Measurements from ENCODE around the gene DUSP15.
"Not testable (repeated sequence)": the region's sequence is repeated elsewhere in the genome, so short reads cannot be mapped to it uniquely, and the experiment has no call there.

DUSP15 gene, protein sequence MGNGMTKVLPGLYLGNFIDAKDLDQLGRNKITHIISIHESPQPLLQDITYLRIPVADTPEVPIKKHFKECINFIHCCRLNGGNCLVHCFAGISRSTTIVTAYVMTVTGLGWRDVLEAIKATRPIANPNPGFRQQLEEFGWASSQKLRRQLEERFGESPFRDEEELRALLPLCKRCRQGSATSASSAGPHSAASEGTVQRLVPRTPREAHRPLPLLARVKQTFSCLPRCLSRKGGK

DNA sequence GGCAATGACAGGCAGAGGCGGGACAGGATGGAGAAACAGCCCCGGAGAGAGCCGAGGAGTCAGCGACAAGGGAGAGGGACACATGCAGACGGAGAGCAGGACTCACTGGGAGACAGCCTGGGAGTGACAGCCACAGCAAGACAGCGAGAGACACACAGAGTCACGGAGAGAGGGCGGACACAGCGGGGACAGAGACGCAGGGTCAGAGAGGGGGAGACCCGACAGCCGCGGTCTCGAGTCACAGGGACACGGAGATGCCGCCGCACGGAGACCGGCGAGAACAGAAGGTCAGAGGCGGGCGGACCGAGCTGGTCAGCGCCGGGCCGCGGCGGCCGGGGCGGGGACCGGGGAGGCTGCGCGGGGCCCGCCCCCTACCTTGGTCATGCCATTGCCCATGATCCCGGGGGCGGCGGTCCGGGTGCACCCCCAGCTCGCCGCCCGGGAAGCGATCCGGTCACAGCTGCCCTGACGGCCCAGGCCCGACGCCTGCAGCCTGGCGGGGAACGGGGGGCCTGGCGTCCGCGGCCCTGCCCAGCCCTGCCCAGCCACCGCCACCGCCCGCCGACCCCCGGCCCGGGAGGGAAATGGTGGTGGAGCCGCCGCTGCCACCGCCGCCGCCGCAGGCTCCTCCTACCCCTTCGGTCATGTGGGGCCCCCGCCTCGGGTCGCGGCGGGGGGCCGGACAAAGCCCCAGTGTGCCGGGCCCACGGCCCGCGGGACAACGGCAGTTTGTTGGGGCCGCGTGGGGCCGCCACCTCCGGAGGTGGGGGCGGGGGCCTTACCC, at the start of gene DUSP15, which contains the start of gene TTLL9:
TSS of gene DUSP15 (minus strand) at position 586 of the 784 bp plus-strand sequence. CDS start at position 396, 190 bp downstream.
TSS of gene TTLL9 (plus strand) at position 693 of the 784 bp plus-strand sequence. CDS start 493 bp downstream, outside the sequence.
- DNase-seq (ENCODE audit: low read depth in 2 of 2), result no peak

DNA sequence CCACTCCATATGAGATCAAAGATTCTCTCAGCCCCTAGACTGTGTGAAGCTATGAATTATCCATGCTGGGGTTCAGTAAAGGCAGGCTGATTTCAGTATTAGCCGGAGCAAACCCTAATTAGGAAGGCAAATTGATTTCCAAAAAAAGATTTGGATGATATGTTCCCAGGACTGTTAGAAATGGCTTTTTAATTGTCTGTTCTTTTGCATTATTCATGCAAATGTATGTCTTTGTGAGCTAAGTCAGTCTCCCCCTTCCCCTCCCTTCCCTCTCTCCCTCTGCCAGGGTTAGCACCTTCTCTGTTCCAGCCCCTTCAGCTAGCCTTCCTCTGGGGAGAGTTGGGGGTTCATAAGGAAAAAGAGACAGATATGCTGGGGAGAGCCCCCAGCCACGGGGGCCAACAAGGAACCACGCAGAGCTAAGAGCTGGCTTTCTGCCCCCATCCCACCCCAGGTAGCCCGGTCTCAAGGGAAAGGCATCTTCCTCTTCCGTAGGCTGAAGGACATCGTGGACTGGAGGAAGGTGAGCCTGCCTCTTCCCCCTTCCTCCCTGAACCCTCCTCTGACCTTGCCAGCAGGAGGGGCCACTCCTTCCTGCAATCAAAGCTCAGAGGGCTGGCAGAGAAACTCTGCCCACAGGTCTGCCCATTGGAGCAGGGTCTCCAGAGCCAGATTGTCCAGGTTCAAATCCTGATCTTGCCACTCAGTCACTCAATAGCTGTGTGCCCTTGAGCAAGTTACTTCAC, 49.3 kb upstream of the DUSP15 start:
- no peak for DNase-seq (ENCODE audit: low read depth in 2 of 2)

DNA sequence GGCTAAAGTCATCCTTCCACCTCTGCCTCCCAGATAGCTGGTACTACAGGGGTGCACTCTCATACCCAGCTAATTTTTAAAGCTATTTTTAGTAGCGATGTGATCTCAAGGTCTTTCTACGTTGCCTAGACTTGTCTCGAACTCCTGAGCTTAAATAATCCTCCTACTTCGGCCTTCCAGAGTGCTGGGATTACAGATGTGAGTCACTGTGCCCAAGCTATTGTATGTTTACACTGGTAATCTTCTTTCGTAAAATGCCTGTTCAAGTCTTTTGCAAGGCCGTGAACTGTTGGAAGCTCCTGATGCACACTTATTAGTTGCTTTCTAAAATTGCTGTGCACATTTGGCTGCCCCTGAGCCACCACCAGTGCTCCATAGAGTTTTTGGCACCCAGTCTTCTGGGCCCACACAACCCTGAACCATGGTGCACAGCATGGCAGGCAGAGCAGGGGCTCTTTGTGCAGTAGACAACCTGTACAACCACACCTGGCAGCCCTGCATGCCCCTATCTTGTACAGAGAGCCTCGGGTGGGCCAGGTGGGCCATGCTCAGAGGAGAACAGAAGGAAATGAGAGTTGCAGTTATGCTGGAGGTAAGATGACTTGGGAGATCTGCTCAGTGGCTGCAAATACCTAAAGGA, 48.3 kb upstream of the DUSP15 start:
- DNase-seq (ENCODE audit: low read depth in 2 of 2), result no peak

DNA sequence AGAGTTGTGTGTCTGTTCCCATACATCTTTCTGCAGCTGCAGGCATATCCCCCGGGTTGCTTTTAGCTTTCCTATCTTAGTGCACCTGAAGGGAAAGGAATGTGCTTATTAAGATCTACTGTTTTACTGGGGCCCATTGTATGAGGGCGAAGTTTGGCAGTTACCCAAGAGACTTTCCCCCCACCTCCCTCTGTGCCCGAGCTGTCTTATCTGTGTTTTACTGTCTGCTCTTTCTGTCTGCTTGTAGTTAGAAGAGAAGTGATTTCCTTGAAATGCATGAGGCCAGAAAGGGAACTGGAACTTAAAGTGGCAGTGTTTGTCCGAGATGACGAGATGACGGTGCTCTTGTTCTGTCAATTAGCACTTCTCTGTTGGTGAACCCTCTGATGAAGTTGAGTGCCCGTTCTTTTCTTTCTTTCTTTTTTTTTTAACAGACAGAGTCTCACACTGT, 47.7 kb upstream of the DUSP15 start:
- DNase-seq (ENCODE audit: low read depth in 2 of 2), result not testable (repeated sequence)

DNA sequence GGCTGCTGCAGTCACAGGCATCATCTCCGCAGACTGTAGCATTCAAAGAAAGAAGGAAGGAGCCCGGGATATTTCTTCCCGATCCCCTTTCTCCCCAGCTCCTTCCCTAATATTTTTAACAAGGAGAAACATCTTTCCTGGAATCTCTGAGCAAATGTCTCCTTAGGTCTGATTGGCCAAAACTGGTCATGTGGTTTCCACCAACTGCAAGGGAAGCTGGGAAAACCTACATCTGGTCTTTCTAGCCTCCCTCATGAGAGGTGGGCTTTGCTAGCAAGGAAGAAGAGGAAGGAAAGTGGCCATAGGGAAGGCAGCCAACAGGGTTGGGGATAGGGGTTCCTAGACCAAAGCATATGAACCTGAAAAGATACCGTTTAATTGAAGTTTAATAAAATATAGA, 46.4 kb upstream of the DUSP15 start:
- DNase-seq (ENCODE audit: low read depth in 2 of 2), result no peak

DNA sequence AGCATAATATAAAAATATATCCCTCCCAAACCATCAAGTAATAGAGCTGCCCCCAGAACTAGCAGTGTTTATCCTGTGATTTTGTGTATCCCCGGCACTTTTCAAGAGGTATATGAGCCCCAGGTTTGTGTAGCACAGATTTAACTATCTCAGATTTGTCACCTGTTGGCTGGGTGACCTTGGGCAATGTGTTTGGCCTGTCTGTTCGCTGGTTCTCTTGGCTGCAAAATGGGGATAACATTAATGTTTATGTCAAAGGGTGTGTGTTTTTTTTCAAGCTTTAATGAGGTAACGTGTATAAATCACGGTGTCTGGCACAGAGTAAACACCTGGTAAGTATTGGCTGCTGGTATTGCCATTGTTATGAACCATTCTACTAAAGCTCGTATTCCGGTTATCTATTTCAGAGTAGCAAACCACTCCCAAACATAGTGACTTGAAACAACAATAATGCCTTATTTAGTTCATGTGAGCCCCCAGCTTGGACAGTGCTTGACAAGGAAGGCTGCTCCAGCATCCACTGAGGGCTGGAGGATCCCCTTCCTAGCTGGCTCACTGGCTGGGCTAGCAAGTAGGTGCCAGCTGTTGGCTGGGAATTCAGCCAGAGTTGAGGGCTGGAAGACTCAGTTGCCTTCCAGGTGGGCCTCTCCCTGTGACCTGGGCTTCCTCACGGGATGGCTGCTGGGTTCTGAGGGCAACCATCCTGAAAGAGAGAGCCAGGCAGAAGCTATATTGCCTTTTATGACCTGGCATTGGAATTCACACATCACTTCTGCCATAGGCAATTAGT, 45.4 kb upstream of the DUSP15 start:
- no peak for DNase-seq (ENCODE audit: low read depth in 2 of 2)

DNA sequence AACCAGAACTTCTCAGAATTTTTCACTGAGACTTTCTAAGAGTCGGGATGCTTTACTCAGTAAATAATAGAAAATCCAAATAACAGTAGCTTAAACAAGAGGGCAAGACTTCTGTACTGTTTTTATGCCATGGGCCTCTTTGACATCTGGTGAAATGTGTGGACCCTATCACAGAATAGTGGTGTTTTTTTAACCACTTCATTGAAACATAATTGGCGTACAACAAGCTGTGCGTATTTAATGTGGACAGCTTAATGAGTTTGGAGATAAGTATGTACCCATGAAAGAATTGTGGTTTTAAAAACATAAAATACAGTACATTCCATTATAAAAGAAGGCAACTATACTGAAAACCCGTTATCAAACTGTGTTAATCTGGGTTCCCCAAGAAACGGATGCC, 43.8 kb upstream of the DUSP15 start:
- no peak for DNase-seq (ENCODE audit: low read depth in 2 of 2)

DNA sequence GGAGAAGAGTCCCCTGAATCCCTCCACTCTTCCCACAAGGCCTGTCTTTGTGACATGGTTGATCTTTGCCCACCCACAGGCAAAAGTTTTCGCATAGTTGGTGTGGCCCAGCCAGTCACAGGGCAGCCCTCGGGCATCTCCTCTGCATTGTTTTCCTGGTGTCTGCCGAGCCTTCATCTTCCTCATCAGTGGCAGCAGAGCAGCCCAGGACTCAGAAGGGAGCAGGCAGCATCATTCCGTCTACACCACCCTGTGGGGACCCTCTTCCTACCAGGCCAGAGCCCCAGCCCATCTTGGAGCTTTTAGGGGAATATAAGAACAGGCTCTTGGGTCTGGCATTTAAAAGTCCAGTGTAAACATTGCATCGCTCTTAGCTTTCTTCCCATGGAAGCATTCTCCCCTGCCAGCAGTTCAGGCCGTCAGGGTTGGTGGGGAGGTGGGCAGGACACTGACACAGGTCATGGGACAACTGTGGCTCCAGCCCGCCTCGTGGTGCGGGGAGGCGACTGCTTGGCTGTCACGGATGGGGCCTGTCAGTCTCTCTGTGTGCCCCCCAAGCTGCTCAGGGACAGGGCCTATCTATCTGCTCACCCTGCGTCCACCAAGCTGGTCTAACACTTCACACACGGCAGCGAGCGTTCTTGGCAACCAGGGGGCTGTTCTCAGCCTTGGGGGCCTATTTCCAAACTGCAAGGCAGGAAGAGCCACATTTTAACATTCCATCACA, 43.3 kb upstream of the DUSP15 start:
- no peak for DNase-seq (ENCODE audit: low read depth in 2 of 2)

DNA sequence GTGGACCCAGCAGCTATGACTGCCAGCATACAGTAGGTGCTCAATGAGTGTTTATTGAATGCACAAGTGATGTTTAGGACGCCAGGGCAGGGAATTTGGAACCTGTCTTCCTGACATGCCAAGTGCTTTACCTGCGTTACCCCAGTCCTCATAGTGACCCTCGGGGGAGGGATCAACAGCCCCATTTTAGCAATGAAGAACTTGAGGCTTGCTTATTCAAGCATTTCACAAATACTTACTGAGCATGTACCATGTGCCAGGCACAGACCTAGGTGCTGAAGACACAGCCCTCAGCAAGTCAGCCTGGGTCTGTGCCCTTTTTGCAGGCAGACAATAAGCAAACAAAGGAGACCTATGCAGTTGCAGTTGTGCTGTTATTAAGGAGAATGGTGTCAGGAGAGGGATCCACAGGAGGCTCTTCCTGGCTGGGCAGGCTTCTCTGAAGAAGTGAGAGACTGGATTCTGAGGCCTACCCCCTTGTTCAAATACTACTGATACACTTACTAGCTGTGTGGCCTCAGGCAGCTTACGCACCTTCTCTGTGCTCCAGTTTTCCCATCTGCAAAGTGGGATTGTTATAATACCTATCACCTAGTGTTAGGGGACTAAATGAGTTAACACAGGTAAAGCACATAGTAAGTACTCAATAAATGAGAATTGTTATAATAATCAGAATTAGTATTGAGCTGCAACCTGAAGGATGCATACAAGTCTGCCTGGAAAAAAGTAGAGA, 39.9 kb upstream of the DUSP15 start:
- no peak for DNase-seq (ENCODE audit: low read depth in 2 of 2)

DNA sequence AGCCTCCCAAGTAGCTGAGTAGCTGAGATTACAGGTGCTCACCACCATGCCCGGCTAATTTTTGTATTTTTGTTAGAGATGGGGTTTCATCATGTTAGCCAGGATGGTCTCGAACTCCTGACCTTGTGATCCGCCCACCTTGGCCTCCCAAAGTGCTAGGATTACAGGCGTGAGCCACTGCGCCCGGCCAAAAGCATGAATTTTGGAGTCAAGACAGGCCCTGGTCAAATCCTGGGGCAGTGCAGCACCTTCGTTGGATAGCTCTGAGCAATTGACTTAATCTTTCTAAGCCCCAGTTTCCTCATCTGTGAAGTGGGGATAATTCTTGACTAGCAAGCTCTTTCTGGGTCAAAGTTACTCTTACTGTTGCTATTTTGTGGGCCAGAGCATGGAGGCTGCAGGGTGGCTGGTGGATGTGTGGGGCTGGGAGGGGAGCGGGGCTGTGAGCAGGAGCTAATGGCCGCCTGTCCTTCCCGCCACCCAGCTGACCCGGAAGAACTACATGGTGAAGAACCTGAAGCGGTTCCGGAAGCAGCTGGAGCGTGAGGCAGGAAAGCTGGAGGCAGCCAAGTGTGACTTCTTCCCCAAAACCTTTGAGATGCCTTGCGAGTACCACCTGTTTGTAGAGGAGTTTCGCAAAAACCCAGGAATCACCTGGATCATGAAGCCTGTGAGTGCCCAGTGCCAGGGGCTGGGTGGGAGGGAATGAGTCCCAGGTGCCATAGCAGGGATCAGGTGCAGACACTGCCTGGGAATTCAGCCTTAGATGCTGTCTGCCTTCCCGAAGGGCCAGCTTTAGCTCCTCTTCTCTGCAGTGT, 39.1 kb upstream of the DUSP15 start:
- DNase-seq (ENCODE audit: low read depth in 2 of 2), result no peak

DNA sequence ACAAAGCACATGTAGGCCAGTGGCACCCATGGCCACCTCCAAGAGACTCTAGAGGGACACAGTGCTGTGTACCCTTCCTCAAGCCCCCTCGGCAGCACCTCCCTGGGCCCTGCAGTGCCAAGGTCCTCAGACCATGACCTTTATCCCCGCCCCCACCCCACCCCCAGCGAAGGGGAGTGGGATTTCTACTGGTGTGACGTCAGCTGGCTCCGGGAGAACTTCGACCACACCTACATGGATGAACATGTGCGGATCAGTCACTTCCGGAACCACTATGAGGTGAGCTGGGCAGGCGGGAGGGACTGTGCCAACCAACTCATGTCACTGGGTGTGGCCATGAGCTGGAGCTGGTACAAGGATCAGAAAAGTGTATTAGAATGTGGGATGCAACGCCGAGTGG, 38.1 kb upstream of the DUSP15 start:
- no peak for DNase-seq (ENCODE audit: low read depth in 2 of 2)

DNA sequence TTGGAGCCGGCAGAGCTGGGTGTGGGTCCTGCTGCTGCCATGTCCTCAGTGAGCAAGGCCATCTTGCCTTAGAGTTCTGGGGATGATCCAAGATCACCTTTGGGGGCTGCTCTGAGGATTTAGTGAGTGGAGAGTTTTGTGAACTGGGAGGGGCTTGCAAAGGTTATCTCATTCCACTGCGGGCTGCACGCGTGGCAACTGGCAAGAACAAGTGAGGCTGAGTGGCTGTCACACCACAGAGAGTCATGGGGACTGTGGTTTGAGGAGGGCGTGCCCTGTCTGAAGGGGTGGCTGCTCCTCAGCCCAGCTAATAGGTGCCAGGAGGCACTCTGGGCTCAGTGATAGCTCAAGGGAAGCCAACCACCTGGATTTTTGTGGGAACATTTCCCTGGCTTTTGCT, 37.7 kb upstream of the DUSP15 start:
- DNase-seq (ENCODE audit: low read depth in 2 of 2), result no peak

DNA sequence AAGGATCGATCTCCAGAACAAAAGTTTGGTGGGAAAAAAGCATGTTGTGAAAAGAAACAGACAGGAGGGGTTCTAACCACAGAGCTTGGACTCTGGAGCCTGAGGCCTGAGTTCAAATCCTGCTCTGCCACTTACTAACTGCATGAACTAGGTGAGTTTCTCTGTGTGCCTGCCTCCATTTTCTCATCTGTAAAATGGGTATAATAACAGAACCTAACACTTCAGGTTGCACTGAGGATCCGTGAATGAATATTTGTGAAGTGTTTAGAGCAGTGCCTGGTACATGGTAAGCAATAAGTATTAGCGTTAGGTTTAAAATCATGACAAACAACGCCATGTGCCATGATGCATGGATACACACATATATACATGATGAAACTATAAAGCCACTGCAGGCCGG, 36.7 kb upstream of the DUSP15 start:
- no peak for DNase-seq (ENCODE audit: low read depth in 2 of 2)

DNA sequence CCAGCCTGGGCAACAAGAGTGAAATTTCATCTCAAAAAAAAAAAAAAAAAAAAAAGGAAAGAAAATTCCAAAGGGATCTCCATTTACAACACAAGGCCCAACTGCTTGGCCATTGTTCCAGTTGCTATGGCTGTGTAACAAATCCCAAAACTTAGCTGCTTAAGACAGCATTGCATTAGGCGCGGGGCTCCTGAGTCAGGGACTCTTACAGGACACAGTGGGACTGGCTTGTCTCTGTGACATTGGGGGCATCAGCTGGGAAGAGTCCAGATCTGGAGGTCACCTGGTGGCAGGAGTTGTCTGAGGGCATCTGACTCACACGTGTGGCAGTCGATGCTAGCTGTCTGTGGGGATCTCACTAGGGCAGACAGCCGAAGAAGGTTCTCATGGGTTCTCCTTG, 35.7 kb upstream of the DUSP15 start:
- no peak for DNase-seq (ENCODE audit: low read depth in 2 of 2)

DNA sequence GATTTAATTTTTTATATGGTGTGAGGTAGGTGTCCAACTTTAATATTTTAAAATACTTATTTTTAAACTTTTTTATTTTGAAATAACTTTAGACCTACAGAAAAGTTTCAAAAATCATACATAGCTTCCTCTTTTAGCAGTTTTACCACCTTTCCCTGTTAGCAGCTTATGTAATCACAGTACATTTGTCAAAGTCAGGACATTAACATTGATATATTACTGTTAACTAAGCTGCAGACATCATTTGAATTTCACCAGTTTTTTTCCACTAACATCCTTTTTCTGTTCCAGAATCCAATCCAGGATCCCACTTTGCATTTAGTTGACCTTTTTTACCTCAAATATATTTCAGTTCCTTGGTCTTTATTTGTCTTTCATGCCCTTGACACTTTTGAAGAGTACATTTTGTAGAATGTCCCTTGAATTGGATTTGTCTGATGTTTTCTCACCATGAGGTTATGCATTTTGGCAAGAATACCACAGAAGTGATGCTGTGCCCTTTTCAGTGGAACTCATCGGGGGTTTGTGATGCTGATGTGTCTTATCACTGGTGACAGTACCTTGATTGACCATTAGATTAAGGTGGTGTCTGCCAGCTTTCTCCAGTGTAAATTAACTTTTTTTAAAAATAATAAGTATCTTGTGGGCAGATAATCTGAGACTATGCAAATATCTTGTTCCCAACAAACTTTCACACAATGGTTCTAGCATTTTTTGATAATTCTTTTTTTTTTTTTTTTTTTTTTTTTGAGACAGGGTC, 33.5 kb upstream of the DUSP15 start:
- DNase-seq (ENCODE audit: low read depth in 2 of 2), result no peak

DNA sequence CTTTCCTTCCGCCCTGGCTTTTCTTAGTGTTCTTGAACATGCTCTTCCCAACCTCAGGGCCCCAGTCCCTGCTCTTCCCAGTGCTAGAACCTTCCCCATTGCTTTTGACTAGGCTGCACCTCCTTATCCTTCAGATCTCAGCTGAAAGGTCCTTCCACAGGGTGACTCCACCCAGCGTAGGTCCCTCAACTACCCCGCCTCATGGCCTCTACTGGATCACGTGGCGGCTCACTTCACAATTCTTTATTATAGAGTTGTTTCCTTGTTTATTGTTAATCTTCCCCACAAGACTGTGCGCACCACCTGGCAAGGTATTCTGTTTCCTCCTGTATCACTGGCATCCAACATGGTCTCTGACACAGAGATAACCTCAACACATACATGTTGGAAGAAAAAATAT, 31.3 kb upstream of the DUSP15 start:
- no peak for DNase-seq (ENCODE audit: low read depth in 2 of 2)

DNA sequence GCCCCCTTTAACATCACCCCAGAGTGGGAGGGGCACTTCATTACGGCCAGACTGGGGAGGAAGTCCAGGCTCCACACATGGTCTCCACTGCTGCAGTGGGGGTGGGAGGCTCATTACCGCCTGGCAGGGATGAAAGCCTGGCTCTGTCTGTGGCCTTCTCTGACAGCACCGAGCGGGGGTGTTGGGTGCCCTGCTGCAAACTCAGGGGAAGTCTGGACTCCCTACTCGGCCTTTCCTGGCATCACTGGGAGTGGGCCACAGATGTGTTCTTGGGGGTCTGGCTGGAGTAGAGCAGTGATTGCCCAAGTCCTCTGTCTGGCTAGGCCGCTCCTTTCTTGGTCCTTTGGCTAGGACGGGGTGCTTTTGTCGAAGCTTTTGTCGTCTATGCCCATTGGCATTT, 27.2 kb upstream of the DUSP15 start:
- no peak for DNase-seq (ENCODE audit: low read depth in 2 of 2)

DNA sequence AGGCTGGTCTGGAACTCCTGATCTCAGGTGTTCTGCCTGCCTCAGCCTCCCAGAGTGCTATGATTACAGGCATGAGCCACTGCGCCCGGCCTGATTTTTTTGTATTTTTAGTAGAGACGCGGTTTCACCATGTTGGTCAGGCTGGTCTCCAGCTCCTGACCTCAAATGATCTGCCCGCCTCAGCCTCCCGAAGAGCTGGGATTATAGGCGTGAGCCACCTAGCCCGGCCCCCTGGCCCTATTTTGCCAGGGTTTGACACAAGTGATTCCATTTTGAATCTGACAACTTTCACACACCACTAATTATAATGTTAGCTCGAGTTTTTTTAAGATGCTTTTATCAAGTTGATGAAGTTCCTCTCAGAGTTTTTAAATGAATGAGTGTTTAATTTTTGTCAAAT, 25.7 kb upstream of the DUSP15 start:
- no peak for DNase-seq (ENCODE audit: low read depth in 2 of 2)
